Omental fat pad (tissue), 4 donors: ENCODE data around the gene LONRF2. TPM values are rescaled to one million over a fixed set of nuclear protein-coding genes. Genes with fewer than 3 reads are reported as not detected.
"Not testable (repeated sequence)": the region's sequence is repeated elsewhere in the genome, so short reads cannot be mapped to it uniquely, and the experiment has no call there.

Source experiments
- ATAC-seq: fragments of 150-250 bp; one replicate; pipeline ENCODE4 v1.9.1; 2016; ENCODE audit warnings: mild to moderate bottlenecking, moderate library complexity; ENCODE audit not compliant: low FRiP score
- DNase-seq: peaks from one replicate; pipeline ENCODE4 v3.0.0-alpha.2; 2019; ENCODE audit warnings: low spot score
- total RNA-seq, 4 donors: library from RNA; depleted of rRNA; stranded (reverse); fragments of >200 nt; gene quantifications; one replicate each; pipeline ENCODE4 v1.1.0, GENCODE V29; 2016
- TF ChIP-seq, protein P1 (sequence below), 3 donors: fragments of 450-650 bp; IDR thresholded peaks; one replicate each; pipeline ENCODE4 v1.5.1; 2016 to 2017; ENCODE audit warnings: antibody characterized with exemption in 3 of 3, mild to moderate bottlenecking in 3 of 3, moderate library complexity in 2 of 3

LONRF2 gene
- total RNA-seq, 4 donors from 2014 or later = 2.5 to 32.8 (median 9.8) TPM

DNA sequence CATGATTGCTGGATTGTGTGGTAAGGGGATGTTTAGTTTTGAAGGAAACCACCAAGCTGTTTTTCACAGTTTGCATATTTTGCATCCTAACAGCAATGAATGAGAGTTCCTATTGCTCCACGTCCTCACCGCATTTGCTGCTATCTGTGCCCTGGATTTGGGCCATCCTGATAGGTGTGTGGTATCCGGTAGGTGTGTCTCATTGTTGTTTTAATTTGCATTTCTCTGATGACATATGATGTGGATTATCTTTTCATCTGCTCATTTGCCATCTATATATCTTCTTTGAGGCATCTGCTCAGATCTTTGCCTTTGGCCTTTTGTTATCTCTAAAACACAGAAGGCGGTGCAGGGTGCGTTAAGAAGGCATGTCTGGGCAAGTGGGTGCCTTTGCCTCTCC is 73.3 kb downstream of the LONRF2 start:
- TF ChIP-seq, protein P1, sequence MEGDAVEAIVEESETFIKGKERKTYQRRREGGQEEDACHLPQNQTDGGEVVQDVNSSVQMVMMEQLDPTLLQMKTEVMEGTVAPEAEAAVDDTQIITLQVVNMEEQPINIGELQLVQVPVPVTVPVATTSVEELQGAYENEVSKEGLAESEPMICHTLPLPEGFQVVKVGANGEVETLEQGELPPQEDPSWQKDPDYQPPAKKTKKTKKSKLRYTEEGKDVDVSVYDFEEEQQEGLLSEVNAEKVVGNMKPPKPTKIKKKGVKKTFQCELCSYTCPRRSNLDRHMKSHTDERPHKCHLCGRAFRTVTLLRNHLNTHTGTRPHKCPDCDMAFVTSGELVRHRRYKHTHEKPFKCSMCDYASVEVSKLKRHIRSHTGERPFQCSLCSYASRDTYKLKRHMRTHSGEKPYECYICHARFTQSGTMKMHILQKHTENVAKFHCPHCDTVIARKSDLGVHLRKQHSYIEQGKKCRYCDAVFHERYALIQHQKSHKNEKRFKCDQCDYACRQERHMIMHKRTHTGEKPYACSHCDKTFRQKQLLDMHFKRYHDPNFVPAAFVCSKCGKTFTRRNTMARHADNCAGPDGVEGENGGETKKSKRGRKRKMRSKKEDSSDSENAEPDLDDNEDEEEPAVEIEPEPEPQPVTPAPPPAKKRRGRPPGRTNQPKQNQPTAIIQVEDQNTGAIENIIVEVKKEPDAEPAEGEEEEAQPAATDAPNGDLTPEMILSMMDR (IDR thresholded peaks at IDR 0.05) = no peak
- DNase-seq = no peak
- no peak for ATAC-seq

DNA sequence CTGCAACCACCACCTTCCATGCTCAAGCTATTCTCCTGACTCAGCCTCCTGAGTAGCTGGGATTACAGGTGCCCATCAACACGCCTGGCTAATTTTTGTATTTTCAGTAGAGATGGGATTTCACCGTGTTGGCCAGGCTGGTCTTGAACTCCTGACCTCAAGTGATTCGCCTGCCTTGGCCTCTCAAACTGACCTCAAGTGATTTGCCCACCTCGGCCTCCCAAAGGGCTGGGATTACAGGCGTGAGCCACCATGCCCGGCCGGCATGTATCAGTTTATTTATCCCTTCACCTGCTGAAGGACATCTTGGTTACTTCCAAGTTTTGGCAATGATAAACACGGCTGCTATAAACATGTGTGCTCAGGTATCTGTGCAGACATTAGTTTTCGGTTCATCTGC is 73.7 kb downstream of the LONRF2 start:
- ATAC-seq = not testable (repeated sequence)

DNA sequence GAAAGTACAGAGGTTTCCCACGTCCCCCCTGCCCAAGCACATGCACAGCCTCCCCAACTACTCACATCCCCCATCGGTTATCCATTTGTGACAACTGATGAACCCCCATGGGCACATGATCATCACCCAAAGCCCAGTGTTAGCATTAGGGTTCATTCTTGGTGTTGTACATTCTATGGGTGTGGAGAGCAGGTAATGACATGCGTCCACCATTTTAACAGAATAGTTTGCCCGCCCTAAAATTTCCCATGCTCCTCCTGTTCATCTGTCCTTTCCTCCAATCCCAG is 74.3 kb downstream of the LONRF2 start:
- DNase-seq (no peak), ATAC-seq (no peak)
- TF ChIP-seq, protein P1 (IDR thresholded peaks at IDR 0.05) = no peak

More for the DNA sequence above, 73.7 kb downstream of the LONRF2 start:
- not testable (repeated sequence) for DNase-seq

DNA sequence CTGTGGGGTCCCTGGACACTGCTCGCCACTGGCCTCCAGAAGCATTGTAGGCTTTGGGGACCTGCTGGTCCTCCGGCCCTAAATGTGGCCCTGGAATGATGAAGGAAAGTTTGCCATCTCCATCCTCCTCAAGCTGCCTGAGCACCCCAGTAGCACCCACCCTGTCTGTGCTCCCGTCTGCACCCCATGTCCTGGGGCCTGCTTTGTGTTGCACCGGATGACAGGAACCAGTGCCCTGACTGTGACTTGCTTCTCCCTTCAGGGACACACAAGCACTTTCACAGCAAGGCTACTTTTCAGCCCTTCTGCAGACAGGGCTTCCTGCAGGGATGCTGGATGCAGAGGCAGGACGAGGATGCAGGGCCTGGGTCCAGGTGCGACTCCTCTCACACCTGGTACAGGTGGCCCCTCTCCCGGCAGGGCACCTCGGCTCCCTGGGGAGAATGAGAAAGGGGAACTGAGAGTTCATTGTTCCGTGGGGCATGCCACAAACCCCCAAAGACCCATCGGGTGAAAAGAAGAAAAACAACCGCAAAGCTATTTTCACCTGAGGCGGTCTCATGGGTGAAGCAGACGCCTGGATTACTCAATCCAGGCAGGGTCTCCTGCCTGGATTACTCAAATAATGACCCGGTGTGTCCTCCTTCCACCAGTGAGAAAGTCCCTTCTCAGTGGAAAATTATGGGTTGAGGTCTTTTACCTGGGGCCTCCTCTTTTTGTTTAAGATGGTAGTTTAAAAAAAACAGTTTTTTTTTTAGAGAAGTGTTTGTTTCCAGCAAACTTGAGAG is 74.9 kb downstream of the LONRF2 start:
- TF ChIP-seq, protein P1 (IDR thresholded peaks at IDR 0.05) = no peak
- ATAC-seq = no peak
- DNase-seq = no peak

DNA sequence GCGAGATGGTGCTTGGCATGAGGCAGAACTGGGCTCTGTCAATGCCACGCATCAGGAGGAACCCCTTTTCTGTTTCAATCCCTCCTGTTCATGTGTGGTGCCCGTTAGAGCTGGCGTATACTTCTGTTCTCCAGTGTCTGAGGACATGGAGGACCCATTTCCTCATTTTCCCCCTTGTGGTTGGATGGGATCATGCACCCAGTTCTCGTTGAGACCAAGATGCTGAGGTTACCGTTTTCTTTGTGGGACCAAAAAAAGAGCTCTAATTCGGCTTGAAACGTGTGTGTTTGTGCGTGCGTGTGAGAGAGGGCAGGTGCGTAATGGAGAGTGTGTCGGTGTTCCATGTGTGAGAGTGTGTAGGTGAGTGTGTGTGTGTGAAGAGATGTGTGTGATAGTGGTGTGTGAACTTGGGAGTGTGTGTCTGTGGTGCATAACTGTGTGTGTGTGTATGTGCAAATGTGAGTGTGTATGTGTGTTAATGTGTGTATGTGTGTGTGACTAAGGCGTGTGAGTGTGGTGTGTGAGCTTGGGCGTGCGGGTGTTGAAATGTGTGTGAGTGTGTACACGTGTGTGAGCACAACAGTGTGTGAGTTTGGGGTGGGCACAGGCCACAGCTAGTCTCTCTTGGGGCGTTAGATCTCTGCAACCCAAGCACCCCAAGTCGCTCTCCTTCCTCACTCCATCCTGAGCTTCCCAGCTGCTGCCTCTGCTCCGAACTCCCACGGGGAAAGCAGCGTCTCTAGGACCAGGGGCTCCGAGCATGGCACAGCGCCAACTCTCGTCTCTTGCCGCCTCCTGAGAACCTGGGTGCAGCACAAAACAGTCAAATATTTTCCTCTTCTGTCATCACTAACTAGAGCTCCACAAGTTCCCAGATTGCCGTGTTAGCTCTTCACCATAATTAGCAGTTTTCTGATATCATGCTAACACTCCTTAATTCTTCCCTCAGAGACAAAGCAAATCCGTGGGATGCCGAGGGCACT is 75.8 kb downstream of the LONRF2 start:
- TF ChIP-seq, protein P1 (IDR thresholded peaks at IDR 0.05) = no peak
- ATAC-seq (no peak), DNase-seq (no peak)

DNA sequence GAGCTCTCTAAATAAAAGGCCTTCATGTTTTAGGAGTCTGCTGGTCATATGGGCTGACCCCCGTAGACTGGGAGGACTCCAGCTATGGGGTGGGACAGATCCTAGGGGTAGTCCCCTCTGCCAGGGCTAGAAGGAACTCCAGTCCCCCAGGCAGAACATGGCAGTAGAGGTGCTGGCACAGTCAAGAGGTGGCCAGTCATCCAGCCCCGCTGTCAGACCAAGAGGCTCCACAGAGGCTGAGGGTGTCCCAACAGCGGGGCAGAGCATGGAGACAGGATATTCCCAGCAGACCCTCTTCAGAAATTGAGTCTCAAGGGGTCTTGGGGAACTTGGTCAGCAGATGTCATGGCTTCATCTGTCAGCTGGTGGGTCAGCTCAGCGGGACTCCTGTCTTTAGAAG is 76.6 kb downstream of the LONRF2 start:
- no peak for DNase-seq
- no peak for ATAC-seq
- TF ChIP-seq, protein P1 (IDR thresholded peaks at IDR 0.05) = no peak

DNA sequence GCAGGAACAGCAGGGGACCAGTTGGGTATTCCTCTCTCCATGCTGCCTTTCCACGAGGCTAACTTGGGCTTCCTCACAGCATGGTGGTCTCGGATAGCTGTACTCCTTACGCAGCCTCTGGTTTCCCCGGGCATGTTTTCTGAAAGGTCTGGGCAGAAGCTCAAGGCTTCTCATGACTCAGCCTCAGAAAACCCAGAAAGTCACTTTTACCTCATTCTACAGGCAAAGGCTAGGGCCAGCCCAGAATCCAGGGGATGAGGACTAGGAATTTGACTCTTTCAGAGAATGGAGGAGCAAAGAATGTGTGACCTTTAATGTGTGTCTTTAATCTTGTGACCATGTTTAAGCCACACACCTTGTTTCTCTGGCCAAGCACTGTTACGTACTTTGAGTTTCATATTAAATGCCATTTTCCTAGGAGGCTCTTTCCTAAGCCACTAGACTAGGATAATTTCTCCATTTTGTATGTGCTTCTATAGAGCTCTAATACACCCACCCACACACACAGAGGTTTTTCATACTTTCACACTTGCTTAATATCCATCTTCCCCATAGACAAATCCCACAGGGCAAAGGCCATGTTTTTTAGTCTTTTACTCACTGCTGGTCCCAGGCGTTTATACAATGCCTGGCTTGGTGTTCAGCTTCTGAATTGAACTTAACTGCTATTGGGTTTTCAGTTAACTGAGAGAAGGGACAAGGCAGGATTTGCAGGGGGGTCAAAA is 77.3 kb downstream of the LONRF2 start:
- TF ChIP-seq, protein P1 (IDR thresholded peaks at IDR 0.05) = no peak
- ATAC-seq = no peak
- DNase-seq = no peak
